ENCODE measurements around the gene NEUROD1.
"Not testable (repeated sequence)": the region's sequence is repeated elsewhere in the genome, so short reads cannot be mapped to it uniquely, and the experiment has no call there.

Gene NEUROD1

GRCh38 chr2:181680055-181680936 is at the start of gene NEUROD1:
NEUROD1 (minus strand) TSS chr2:181680517; CDS start chr2:181678860, 1,657 bp downstream.
- peak in 9 of 56 donors; percentile 11 to 68 (median 23) for DNase-seq

- DNase-seq: no peak
Measured at GRCh38 chr2:181725476-181725875, 45.2 kb upstream of the NEUROD1 start.

GRCh38 chr2:181724662-181725061 is 44.3 kb upstream of the NEUROD1 start:
- DNase-seq: no peak

- no peak for DNase-seq
Measured at GRCh38 chr2:181723731-181724130, 43.4 kb upstream of the NEUROD1 start.

GRCh38 chr2:181715033-181715630 is 34.8 kb upstream of the NEUROD1 start:
- peak in 46 of 56 donors; percentile 1 to 87 (median 22) for DNase-seq

- DNase-seq: not testable (repeated sequence)
Measured at GRCh38 chr2:181711051-181711450, 30.7 kb upstream of the NEUROD1 start.

- DNase-seq: not testable (repeated sequence)
Measured at GRCh38 chr2:181702519-181702918, 22.2 kb upstream of the NEUROD1 start.

- DNase-seq: no peak
Measured at GRCh38 chr2:181698223-181698622, 17.9 kb upstream of the NEUROD1 start.

GRCh38 chr2:181697571-181697970 is 17.3 kb upstream of the NEUROD1 start:
- DNase-seq: no peak

- DNase-seq: no peak
Measured at GRCh38 chr2:181697126-181697525, 16.8 kb upstream of the NEUROD1 start.

GRCh38 chr2:181694271-181694670 is 14.0 kb upstream of the NEUROD1 start:
- DNase-seq: no peak

GRCh38 chr2:181690860-181691259 is 10.5 kb upstream of the NEUROD1 start:
- no peak for DNase-seq

GRCh38 chr2:181686576-181687185 is 6.4 kb upstream of the NEUROD1 start:
- DNase-seq: no peak

- no peak for DNase-seq
Measured at GRCh38 chr2:181685150-181685688, 4.9 kb upstream of the NEUROD1 start.

- no peak for DNase-seq
Measured at GRCh38 chr2:181684454-181685149, 4.3 kb upstream of the NEUROD1 start.

- DNase-seq: peak in 1 of 56 donors; percentile 47
Measured at GRCh38 chr2:181683518-181684453, 3.5 kb upstream of the NEUROD1 start.

GRCh38 chr2:181682795-181683517 is 2.6 kb upstream of the NEUROD1 start:
- no peak for DNase-seq

GRCh38 chr2:181682026-181682789 is 1.9 kb upstream of the NEUROD1 start:
- DNase-seq: no peak
